ES-I3 (cell line): ENCODE measurements around the gene ADAMTS18.

ENCODE experiments used
- H3K36me3 ChIP-seq: 2 replicates; pipeline ENCODE4 v1.6.1; 2013; ENCODE audit warnings: mild to moderate bottlenecking, low read length, control low read depth, moderate library complexity; ENCODE audit not compliant: insufficient read depth
- H3K4me1 ChIP-seq: 2 replicates; pipeline ENCODE4 v1.6.1; 2013; ENCODE audit warnings: mild to moderate bottlenecking, control low read depth, low read length; ENCODE audit not compliant: insufficient read depth
- H3K9ac ChIP-seq: 2 replicates; pipeline ENCODE4 v1.6.1; 2013; ENCODE audit warnings: low read depth, mild to moderate bottlenecking, low read length, moderate library complexity
- H3K9me3 ChIP-seq: 2 replicates; pipeline ENCODE4 v1.6.1; 2013; ENCODE audit warnings: mild to moderate bottlenecking, low read length, moderate library complexity; ENCODE audit not compliant: control insufficient read depth, insufficient read depth

Gene ADAMTS18

DNA sequence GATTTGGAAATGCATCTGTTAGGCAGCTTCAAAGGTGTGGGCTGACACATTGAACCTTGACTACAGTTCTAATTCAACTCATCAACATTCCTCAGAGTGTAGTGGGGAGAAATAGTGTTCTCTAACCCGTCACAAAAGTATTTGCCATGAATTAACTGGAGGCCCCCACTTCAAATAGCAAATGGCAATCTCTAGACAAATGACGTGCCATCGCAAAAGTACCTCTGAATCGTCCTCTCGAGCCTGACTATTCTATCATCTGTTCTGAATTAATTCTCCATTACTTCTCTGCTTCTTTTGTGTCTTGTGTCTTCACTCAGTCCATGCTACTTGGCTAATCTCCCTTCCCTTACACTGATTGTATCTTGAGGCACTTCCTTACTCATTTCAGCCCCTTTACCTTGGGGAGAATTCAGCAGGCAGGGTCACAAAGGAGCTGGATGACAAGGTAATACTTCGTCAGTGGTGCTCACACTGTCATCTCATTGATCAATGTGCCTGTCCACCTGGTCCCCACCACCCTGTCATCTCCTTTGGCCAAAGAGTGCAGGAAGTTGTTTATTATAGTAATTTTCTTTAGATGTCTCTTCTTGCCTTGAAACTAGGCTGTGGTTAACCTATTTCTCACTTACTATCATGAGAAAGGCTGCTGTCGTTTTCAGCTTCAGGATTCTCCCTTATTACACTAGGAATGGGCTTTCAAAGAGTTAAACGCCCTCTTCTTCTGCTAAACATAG lies 127.2 kb downstream of the ADAMTS18 start:
- H3K4me1 ChIP-seq: no peaks in the 10 kb centered on the region
- H3K9ac ChIP-seq: no peak overlapping the region
- no peaks in the 10 kb centered on the region for H3K9me3 ChIP-seq
- no peaks in the 10 kb centered on the region; the same call in 1 of the 2 replicates for H3K36me3 ChIP-seq

GRCh38 chr16:77306075-77306474 lies 128.8 kb downstream of the ADAMTS18 start:
- no peaks in the 10 kb centered on the region for H3K4me1 ChIP-seq
- H3K9me3 ChIP-seq: no peaks in the 10 kb centered on the region
- no peaks in the 10 kb centered on the region; the same call in 1 of the 2 replicates for H3K36me3 ChIP-seq
- H3K9ac ChIP-seq: no peak overlapping the region

DNA sequence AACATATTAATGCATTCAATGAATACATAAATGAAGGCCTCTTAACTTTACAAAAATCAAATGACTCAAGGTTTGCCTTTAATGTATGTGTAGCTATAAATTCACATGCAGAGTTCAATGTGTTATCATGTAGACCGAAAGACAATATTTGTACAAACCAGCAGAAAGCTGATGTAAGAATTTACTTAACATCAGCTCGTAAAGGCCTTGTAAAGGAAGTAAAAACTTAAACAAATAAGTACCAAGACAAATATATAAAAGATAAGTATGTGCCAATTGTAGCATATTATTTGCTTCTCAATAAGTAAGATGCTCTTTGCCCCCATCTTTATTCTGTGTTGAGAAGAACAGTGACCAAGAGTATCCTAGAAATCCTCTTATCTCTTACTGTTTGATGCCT lies 130.0 kb downstream of the ADAMTS18 start:
- H3K36me3 ChIP-seq: no peaks in the 10 kb centered on the region
- H3K4me1 ChIP-seq: no peaks in the 10 kb centered on the region
- H3K9me3 ChIP-seq: no peaks in the 10 kb centered on the region
- H3K9ac ChIP-seq: no peak overlapping the region

- Histone ChIP-seq H3K9me3 (no peaks in the 10 kb centered on the region), H3K36me3 (no peaks in the 10 kb centered on the region), H3K4me1 (no peaks in the 10 kb centered on the region), H3K9ac (no peak overlapping the region)
Measured at GRCh38 chr16:77304134-77304533, 130.7 kb downstream of the ADAMTS18 start.

DNA sequence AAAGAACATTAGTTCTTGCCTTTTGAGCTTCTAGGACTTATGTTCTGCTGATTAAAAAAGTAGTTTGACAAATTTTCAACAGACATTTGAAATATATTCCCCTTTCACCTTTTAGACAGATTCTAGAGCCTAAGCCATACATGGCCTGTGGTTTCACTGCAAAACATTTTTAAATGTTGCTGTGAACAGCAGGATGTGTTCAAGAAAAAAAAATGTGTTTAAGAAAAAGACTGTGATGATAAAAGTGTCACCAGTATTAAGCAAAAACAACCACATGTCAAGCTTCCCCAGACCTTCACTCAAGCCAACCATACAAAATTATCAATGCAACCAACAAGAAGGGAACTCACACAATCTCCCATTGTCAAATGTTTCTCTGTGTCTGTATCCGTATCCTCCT lies 132.2 kb downstream of the ADAMTS18 start:
- no peaks in the 10 kb centered on the region for H3K4me1 ChIP-seq
- no peak overlapping the region for H3K9ac ChIP-seq
- H3K9me3 ChIP-seq: no peaks in the 10 kb centered on the region

GRCh38 chr16:77302249-77302648 lies 132.6 kb downstream of the ADAMTS18 start:
- Histone ChIP-seq H3K9me3 (no peaks in the 10 kb centered on the region), H3K4me1 (no peaks in the 10 kb centered on the region), H3K9ac (no peak overlapping the region), H3K36me3 (no peaks in the 10 kb centered on the region)

More for the DNA sequence above, 132.2 kb downstream of the ADAMTS18 start:
- no peaks in the 10 kb centered on the region for H3K36me3 ChIP-seq

DNA sequence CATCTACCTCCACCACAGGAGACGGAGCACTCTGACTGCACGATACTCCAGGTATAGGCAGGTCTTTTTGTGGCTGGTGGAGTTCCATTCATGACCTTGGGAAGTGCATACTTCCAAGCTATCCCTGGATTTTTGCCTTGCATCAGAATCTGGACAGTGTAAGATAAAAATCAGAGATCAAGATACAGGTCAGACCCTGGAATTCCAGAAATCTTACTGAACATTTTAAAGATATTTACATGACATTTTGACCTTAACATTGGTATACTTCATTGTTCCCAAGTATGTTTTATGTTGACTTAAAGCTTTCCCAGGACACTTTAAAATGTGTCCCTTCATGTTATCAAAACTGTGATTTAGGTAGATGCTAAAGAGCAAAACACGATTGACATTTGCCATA lies 134.6 kb downstream of the ADAMTS18 start:
- Histone ChIP-seq H3K9me3 (no peaks in the 10 kb centered on the region), H3K9ac (no peak overlapping the region), H3K4me1 (no peaks in the 10 kb centered on the region), H3K36me3 (no peaks in the 10 kb centered on the region)

GRCh38 chr16:77299395-77299794 lies 135.4 kb downstream of the ADAMTS18 start:
- no peak overlapping the region for H3K9ac ChIP-seq
- H3K36me3 ChIP-seq: no peaks in the 10 kb centered on the region
- H3K9me3 ChIP-seq: no peaks in the 10 kb centered on the region
- H3K4me1 ChIP-seq: no peaks in the 10 kb centered on the region

GRCh38 chr16:77298418-77299360 lies 136.1 kb downstream of the ADAMTS18 start:
- Histone ChIP-seq H3K9me3 (no peaks in the 10 kb centered on the region), H3K36me3 (no peaks in the 10 kb centered on the region), H3K9ac (no peak overlapping the region), H3K4me1 (no peaks in the 10 kb centered on the region)

DNA sequence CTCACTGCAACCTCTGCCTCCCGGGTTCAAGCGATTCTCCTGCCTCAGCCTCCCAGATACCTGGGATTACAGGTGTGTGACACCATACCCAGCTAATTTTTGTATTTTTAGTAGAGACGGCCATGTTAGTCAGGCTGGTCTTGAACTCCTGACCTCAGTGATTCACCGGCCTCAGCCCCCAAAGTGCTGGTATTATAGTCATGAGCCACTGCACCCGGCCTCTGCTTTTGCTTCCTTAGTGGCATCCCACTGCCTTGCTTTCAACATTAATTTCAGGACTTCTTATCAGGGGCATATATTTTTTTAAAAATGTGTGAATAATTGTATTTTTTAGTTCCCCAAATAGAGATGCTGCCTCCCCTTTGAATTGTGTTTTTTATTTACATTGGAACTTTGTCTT lies 136.8 kb downstream of the ADAMTS18 start:
- Histone ChIP-seq H3K36me3 (no peaks in the 10 kb centered on the region), H3K9me3 (no peaks in the 10 kb centered on the region), H3K4me1 (no peaks in the 10 kb centered on the region), H3K9ac (no peak overlapping the region)

DNA sequence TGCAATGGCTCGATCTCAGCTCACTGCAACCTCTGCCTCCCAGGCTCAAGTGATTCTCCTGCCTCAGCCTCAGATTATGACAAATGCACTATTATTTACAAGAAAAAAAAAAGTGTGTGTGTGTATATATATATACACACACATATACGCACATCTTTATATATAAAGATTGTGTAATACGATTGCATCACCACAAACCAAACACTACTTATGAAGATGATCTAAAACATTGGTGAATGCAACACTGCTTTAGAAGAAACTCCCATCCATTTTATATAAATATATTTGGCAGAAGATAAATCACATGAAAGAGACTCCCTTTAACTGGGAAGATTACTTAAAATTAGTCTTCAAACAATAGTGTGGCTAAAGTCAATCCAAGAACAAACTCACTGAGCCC lies 138.9 kb downstream of the ADAMTS18 start:
- no peaks in the 10 kb centered on the region for H3K9me3 ChIP-seq
- no peaks in the 10 kb centered on the region for H3K36me3 ChIP-seq
- H3K9ac ChIP-seq: no peak overlapping the region
- H3K4me1 ChIP-seq: no peaks in the 10 kb centered on the region

- Histone ChIP-seq H3K9me3 (no peaks in the 10 kb centered on the region), H3K4me1 (no peaks in the 10 kb centered on the region), H3K36me3 (no peaks in the 10 kb centered on the region), H3K9ac (no peak overlapping the region)
Measured at GRCh38 chr16:77290451-77291115, 144.3 kb downstream of the ADAMTS18 start.

- Histone ChIP-seq H3K9me3 (no peaks in the 10 kb centered on the region), H3K9ac (no peak overlapping the region), H3K36me3 (no peaks in the 10 kb centered on the region)
Measured at GRCh38 chr16:77289331-77289809, 145.5 kb downstream of the ADAMTS18 start.

DNA sequence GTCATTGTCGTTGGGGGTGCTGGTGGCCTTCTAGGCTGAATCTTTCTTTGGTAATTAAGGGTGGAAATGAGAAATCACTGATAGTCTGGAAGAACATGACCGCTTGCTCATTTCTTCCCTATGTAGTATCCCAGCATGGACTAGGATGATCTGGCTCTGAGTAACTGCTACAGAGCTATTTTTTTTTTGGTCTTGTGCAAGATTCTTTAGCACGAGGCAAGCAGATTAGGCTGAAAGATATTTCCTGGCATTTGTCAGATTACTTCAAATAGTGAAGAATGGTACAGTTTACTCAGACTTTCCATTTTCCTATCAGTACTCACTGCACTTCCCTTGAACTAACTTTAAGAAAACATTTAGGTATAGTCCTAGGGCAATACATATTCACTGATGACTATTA lies 146.6 kb downstream of the ADAMTS18 start:
- H3K4me1 ChIP-seq: no peaks in the 10 kb centered on the region
- no peak overlapping the region for H3K9ac ChIP-seq
- H3K9me3 ChIP-seq: no peaks in the 10 kb centered on the region
- H3K36me3 ChIP-seq: no peaks in the 10 kb centered on the region

More at GRCh38 chr16:77289331-77289809, 145.5 kb downstream of the ADAMTS18 start:
- no peaks in the 10 kb centered on the region for H3K4me1 ChIP-seq
